Activated CD8-positive, alpha-beta memory T cell treated with anti-CD3 and anti-CD28 coated beads for 24 hours (primary cell): ENCODE data around the gene HSDL2.
"Not testable (repeated sequence)": the region's sequence is repeated elsewhere in the genome, so short reads cannot be mapped to it uniquely, and the experiment has no call there.

Experiments used
- DNase-seq: peaks from one replicate; pipeline ENCODE4 v3.0.0-alpha.2; 2020

The HSDL2 gene

GRCh38 chr9:112380102-112380824 lies at the start of gene HSDL2:
HSDL2 (plus strand) TSS chr9:112380108; CDS start chr9:112380164, 56 bp downstream.
- DNase-seq, result no peak

GRCh38 chr9:112331674-112331952 lies 48.3 kb upstream of the HSDL2 start:
- DNase-seq, result no peak

GRCh38 chr9:112332214-112332613 lies 47.7 kb upstream of the HSDL2 start:
- DNase-seq, result no peak

- DNase-seq, result no peak
Measured at GRCh38 chr9:112332674-112332976, 47.3 kb upstream of the HSDL2 start.

GRCh38 chr9:112332977-112333638 lies 46.8 kb upstream of the HSDL2 start, which contains the start of gene PTBP3:
PTBP3 (minus strand) TSS chr9:112333619; CDS start chr9:112297865, 35,754 bp downstream.
- DNase-seq, result peak; percentile 90

GRCh38 chr9:112333639-112334431 lies 46.1 kb upstream of the HSDL2 start:
- DNase-seq, result peak; percentile 96

GRCh38 chr9:112334432-112334841 lies 45.5 kb upstream of the HSDL2 start:
- DNase-seq, result no peak

- no peak for DNase-seq
Measured at GRCh38 chr9:112337547-112337946, 42.4 kb upstream of the HSDL2 start.

GRCh38 chr9:112338561-112338960 lies 41.3 kb upstream of the HSDL2 start:
- DNase-seq, result no peak

GRCh38 chr9:112339886-112340285 lies 40.0 kb upstream of the HSDL2 start:
- DNase-seq, result no peak

- no peak for DNase-seq
Measured at GRCh38 chr9:112341730-112342129, 38.2 kb upstream of the HSDL2 start.

- peak; percentile 89 for DNase-seq
Measured at GRCh38 chr9:112348257-112349007, 31.5 kb upstream of the HSDL2 start.

GRCh38 chr9:112349008-112349333 lies 30.9 kb upstream of the HSDL2 start:
- DNase-seq, result no peak

- no peak for DNase-seq
Measured at GRCh38 chr9:112351184-112351583, 28.7 kb upstream of the HSDL2 start.

- no peak for DNase-seq
Measured at GRCh38 chr9:112352209-112352608, 27.7 kb upstream of the HSDL2 start.

- DNase-seq, result no peak
Measured at GRCh38 chr9:112354081-112354743, 25.7 kb upstream of the HSDL2 start.

- no peak for DNase-seq
Measured at GRCh38 chr9:112355427-112355897, 24.4 kb upstream of the HSDL2 start.

GRCh38 chr9:112360047-112360804 lies 19.7 kb upstream of the HSDL2 start:
- DNase-seq, result no peak

GRCh38 chr9:112361601-112362000 lies 18.3 kb upstream of the HSDL2 start:
- no peak for DNase-seq

- DNase-seq, result no peak
Measured at GRCh38 chr9:112364761-112365160, 15.1 kb upstream of the HSDL2 start.

GRCh38 chr9:112365257-112365656 lies 14.7 kb upstream of the HSDL2 start:
- DNase-seq, result not testable (repeated sequence)

GRCh38 chr9:112366591-112366990 lies 13.3 kb upstream of the HSDL2 start:
- DNase-seq, result no peak
